ENCODE data around the gene PPT2.

Gene PPT2, protein sequence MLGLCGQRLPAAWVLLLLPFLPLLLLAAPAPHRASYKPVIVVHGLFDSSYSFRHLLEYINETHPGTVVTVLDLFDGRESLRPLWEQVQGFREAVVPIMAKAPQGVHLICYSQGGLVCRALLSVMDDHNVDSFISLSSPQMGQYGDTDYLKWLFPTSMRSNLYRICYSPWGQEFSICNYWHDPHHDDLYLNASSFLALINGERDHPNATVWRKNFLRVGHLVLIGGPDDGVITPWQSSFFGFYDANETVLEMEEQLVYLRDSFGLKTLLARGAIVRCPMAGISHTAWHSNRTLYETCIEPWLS

DNA sequence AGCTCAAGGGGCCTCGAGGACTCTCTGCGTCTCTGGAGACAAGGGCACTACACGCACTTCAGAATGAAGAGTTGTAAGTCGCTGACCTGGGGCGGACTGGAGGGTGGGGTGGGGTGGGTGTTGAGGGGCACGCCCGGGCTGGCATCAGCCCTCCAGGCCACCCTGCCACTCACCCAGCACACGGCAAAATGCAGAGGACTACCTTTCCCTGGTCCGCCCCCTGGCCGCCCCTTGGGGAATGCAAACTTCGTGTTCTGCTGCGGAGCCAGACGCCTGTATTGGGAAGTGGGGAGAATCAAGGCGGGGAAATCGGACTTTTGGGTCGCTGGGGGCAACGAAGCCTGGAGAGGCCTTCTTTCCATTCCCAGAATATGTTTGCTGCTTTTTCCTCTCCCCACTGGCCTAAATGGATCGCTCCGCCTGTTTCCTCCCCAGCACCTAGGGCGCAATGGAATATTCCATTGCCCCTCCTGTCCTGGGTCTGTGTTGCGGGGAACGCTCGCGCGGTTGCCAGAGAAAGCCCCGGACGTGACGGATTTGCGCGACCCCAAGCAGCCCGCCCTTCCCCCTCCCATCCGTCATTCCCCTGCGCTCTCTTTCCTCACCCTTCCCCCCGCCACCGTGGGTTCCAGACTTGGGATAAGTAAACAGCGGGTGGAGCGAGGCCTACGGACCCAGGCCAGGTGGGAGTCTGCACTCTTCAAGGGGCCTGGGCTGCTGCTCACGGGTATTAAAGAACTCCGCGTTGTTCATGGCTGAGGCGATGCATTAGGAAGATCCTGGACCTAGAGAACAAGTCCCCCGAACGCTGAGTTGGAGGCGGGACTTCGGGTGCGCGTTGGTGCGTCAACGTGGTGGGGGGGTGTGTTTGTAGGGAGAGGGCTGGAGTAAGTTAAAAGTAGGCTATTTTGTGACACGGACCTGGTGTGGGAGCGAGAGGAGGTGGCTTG, at the start of gene PPT2:
TSS of gene PPT2 (plus strand) at position 578 of the 950 bp plus-strand sequence. CDS start 454 bp downstream, outside the sequence.
- DNase-seq, result peak; percentile 78 to 83

DNA sequence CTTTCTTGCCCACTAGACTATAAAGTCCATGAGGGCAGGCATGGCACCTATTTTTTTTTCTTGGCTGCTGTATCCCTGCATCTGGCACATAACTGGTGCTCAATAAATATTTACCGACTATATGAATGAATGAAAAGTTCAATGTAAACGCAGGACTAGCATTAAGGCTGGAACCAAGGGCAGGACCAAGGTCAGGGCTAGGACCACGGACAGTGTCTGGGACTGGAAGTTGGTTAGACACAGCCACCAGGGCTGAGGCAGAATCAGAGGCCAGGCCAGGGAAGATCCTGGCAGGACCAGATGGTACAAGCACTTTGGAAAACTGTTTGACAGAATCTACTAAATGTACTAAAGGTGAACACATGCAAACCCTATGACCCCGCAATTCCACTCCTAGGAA, 48.5 kb upstream of the PPT2 start:
- no peak for DNase-seq

DNA sequence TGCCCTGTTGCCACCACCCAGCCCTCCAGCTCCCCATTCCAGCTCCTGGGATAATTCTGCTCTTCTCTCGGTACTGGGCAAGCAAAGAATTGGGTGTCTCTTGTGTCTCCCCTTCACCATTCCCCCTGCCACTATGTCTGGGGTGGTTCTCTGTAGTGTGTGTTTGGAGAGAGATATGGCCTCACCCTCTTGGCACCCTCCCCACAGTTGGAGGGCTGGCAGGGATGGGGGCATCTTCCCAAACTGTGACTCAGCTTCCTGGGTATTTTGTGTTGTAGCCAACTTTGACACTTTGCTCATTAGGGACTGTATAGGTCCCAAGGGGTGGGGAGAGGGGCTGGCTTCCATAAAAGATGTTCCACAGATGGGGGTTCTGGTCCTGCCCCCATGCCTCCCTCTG, 46.5 kb upstream of the PPT2 start:
- DNase-seq, result no peak

DNA sequence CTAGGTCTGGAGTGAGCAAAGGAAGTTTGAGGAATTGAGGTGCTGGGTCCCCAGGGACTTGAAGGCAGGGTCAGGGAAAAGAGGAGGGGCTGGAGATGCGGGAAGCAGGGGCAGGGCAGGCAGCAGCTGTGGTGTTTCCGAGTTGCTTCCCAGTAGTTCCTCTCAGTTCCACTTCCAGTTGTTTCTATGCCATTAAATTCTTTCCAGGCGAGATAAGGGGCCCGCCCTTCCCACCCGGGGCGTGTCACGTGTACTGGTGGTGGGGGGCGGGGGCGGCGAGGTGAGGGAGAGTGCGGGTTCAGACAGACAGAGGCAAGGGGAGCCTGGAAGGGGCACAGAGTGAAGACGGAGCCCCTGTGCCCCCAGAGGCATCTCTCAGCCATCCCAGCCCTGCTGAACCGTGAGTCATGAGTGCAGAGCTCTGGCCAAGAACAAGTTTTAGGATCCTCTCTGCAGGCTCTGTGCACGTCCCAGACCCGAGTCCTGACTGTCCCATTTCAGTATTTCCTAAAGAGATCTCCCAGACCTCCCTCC, 45.8 kb upstream of the PPT2 start:
- DNase-seq, result no peak

DNA sequence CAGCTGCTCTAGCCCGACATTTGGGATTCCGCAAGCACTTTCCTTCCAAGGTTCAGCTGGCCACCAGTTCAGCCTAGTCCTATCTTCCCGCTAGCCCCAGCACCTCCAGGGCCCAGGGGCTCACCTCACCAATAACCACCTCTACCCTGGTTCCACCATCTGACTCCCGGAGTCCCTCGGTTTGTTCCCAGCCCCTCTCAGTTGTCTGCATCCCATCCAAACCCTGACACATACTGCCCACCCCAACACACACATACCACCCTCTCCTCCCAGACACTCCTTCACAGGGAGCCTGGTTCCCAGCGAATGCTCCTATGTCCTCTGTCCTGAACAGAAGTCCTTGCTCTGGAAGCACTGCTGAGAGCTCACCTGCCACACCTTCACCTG, 45.2 kb upstream of the PPT2 start:
- DNase-seq, result no peak

DNA sequence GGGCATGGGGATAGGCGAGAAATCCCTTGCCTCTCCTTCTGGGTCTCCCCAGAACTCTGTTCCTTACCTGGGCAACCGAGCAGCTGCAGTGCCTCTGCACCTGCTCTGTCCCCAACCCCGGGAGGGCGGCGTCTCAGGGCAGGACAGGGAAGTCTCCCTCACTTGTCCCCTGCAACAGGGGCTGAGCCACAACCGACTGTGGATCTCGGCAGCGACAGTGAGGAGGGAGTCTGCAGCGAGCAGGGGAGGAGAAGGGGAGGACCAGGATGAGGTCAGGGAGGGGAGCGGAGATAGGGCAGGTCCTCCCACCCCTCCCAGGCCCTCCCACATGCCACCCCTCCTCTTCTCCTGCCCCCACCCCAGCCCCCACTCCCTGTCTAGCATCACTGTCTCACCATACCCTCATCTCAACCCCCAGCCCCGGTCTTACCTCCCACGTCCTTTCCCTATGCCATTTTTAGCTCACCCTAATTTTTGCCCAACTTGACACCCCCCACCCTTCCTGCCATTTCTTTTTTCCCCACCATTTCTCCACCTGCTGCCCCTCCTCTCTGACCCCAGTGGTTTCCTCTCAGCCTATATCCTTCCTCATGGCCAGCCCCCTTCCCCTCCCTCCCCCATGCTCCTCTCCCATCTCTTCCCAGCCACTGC, 44.7 kb upstream of the PPT2 start, which contains the start of gene TNXB:
TSS of gene TNXB (minus strand) at position 225 of the 651 bp plus-strand sequence. CDS start 11,140 bp downstream, outside the sequence.
- no peak for DNase-seq

DNA sequence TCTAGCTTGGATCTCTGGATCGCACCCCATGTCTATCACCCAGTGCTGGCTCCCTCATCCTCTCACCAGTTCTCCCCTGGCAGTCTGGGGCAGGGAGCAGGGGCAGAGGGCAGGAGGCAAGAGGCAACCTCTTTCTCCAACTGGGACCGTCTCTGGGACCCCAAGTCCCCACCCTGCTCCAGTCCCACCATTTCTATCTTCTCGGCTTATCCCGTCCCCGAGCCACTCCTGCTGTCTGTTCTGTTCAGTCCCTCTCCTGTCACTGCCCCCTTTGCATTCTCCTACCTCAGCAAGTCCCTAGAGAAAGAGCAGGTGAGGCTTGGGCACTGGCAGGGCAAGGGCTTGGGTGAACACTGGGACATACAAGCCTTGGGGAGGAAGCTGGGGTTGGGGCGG, 44.2 kb upstream of the PPT2 start:
- DNase-seq, result no peak

DNA sequence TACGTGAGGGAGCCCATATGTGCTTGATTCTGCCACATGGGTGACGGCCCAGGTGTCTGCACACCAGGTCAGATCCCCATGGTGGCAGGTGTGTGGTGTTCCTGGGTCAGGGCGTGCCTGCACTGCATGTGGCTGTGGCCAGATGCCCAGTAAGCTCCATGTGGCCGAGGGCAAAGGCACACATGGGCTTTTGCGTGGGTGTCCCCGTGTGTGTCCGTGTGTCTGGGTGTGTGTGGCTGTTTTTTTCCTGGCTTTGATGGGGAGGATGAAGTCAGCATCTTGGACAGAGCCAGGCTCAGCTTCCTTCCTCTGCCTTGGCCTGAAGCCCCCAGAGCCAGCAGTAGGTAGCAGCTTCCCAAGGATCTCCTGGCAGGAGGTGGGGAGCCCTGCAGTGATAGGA, 43.3 kb upstream of the PPT2 start:
- DNase-seq, result no peak

DNA sequence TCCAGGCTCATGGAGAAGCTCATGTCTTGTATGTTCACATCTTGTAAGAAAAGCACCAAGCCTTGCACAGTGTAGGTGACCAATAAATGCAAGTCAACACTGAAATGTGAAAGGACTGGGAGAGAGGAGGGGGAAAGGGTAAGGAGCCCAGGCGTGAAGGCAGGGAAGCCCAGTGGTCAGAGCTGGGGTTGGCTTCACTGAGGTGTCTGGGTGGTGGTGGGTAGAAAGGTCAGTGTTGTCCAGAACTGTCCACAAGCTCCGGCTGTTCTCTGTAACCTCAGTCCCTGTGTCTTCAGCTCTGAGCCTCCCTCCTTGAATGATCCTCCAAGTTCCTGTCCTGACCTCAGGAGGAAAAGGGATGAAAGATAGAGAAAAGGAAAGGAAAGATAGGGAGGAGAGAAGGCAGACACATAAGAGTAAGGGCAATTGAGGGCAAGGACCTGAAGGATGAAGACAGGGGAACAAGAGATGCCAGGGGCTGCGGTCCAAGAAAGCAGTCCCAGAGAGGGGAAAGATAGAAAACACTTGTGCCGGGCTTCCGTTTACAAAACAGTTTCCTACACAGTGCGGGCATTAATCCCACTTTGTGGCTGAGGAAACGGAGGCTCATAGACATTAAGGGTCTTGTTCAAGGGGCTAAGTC, 42.4 kb upstream of the PPT2 start:
- no peak for DNase-seq

DNA sequence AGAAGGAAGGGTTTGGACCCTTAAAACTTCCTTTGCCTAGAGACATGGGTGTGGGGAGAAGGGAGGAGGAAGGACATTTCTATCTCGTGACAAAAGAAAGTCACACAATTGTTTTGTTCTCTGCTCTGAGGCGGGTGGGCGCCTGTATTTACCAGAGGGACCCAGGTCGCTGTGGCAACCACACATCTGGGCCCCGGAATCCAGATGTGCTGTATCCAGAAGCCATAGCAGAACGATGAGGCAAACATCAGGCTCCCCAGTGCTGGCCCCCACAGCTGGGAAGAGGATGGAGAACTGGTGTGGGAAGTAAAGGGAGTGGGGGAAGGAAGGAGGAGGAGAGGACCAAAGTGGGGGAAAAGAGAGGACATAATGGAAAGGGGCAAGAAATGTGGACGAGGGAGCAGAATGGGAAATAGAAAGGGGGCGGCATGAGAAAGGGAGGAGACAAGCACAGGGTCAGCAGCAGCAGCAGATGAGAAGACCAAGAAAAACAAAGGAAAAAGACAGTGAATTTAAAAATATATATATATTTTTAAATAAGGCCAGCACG, 41.4 kb upstream of the PPT2 start:
- no peak for DNase-seq

DNA sequence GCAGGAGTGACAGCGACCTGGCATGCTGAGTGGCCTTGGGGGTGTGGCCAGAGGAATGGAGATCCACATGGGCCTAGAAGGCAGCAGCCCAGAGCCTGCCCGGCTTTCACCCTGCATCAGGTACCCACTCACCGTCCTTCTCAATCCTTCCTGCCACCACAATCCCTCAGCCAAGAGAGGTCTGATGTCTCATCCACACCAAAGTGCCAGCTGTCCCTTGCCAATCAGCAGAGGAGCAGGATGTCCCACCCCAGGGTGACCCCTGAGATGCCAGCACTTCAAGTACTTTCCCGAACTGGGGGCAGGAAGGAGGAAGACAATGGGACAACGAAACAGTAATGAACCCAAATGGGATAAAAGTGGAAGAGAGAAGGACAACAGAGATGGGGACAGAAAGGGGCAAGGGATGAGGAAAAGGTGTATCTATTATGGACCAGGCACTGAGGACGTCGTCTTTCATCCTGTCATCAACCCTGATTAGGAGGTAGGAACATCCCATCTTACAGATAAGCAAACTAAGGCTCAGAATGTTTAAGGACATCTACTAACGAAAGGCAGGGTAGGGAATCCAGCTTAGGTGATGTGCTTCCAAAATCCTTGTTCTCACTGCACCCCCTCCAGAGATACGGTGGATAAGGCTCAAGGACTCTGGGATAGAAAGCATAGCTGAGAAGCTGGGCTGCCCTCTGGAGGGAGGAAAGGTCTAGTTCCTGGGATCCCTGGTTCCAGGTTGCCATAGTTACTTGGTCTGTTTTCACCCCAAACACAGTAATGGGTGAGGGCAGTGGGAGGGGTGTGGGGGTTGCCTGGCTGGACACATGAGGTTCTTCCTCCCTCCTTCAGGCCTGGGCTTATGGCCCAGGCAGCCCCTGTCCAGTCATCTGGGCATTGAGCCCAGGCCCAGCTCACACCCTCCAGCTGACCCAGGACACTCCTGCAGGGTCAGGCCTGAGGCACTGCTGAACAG, 40.3 kb upstream of the PPT2 start:
- no peak for DNase-seq

DNA sequence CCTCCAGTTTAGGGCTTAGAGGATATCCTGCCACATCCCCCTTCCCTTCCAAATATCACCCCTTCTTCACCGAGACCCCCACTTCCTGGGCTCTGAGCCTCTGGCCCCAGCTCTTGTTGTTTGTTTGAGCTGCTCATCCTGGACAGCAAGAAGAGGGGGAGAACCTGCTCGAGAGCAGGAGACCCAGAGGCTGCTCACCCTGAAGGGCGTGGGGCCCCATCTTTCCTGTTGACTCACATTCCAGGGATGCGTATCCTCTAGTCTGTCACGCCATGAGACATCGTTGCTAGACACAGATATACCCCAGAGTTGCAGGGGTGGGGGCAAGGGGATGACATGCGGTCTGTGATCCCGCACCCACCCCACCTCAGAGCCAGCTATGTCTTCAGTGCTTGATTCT, 39.1 kb upstream of the PPT2 start:
- no peak for DNase-seq

DNA sequence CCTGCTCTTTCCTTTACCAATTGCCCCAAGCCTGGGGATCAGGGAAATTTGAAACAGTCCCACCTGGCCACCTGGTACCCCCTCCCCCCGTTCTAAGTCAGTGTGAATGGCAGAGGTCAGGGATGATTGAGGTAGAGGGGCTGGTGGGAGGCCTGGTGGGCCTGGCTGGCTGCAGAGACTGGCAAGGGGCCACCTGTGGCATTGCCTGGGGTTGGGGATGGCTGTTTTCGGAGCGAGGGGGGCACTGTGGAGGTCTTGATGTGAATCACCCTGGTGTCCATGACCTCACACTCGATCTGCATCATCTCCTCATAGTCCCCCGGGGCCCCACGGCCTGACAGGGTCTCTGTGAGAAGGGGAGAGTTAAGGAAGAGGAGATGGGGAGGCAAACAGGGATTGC, 38.3 kb upstream of the PPT2 start:
- no peak for DNase-seq

DNA sequence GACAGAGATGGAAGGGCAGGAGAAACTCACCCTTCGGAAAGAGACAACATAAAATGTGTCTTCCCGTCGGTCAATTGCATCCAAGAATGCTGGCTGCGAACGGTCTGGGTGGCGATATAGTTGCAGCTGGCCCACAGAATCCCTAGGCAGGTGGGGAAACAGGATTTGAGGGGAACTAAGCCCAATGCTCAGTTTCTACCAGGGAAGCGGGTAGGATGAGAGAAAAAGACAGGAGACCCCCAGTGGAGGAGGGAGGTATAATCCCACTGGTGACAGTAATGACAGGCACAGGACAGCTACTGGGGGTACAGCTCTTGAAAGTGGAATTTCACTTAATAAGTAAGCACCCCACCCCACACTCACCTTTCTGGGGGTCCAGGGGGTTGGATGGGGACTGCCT, 37.3 kb upstream of the PPT2 start:
- DNase-seq, result no peak

DNA sequence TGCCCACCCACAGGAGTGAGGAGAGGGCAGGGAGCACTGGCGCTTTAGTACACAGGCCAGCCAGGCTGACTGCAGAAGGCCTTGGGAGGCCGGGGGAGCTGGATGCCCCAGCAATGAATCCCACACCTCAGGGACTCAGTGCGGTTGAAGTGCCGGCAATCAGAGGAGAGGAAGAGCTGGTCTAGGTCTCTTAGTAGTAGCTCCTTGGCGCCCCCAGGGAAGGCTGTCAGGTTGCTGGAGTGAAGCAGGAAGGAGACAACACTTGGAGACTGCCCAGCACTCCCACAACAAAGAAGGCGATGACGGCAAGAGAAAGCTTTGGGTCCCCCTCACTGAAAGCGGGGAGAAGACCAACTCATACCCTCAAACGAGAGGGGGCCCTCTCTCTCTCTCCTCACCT, 36.5 kb upstream of the PPT2 start:
- no peak for DNase-seq

DNA sequence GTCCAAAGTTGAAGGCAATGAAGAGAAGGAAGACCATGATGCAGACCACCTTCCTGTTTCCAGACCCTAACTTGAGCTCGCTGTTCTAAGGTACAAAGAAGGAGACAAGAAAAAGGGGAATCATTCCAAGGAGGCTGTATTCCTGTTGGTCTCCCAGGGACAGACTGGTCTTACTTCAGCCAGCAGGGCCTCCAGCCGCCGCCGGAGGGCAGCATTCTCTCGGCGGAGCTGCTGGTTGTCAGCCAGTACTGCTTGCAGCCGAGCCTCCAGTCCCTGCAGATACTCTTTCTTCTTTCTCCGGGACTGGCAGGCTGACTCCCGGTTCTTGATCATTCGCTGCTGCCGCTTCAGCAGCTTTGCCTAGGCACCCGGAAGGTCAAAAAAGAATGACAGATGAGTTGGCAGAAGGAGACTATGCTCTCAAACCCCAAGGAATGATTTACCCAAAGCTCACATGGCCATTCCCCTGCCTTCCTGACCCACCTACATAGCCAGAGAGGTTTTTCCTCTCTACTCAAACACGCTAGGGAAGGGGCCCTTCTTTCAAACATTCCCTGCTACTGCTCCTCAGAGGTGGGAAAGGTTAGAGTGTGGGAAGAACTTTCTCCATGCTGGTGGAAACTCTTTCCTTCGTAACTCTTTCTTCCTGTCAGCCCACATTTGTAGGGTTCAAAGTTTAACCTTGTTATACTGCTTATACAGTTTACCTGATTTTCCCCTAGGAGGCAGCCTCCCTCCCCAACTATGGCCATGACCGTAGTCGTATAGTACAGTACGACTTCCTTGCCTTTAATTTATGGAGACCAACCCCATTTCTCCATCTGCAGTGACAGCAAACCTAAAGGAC, 34.9 kb upstream of the PPT2 start:
- peak; percentile 72 to 78 for DNase-seq

DNA sequence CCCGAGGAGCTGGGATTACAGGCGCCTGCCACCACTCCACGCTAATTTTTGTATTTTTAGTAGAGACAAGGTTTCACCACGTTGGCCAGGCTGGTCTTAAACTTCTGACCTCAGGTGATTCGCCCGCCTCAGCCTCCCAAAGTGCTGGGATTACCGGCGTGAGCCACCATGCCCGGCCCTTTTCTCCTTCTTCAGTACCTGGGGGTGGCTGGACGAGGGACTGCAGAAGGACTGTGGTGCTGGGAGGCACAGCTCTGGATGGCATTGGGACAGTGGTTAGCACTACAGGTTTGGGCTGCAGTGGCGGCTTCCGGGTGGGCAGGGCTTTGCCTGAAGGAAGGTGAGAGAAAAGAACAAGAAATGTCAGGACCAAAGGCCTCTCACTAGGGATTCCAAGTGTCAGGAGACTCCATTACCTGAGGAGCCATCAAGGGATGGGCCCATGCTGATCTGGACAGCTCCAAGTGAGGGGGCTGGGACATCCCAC, 33.3 kb upstream of the PPT2 start:
- DNase-seq, result no peak

DNA sequence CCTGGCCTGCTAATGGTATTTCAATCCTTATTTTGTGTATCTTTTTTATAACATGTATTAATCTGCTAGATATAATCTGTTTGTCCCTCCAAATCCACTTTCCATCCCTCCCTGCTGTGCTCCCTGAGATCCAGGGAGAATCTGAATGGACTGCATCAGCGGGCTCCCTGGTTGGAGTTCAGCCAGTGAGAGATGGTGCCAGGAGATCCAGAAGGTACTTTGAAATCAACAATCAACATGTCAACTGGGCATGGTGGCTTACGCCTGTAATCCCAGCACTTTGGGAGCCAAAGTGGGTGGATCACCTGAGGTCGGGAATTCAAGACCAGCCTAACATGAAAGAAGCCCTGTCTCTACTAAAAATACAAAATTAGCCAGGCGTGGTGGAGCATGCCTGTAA, 30.3 kb upstream of the PPT2 start:
- no peak for DNase-seq

DNA sequence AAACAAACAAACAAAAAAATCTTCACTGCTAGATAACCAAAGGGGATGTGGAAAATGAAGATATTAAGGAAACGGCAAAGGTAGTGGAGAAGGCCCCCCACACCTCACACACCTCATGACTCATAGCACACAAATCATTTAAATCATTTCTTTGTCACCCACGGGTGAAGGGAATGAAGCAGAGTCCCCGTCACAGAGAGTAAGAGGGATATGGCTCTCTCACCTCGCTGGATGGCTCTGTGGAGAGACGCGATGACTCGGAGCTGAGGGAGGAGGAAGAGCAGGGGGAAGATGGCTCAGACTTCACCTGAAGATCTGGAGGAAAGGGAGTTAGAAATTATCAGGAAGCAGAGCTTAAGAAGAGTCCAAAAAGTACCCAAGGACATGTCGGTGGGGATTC, 27.1 kb upstream of the PPT2 start:
- DNase-seq, result peak in 1 of 2 experiments; percentile 14

DNA sequence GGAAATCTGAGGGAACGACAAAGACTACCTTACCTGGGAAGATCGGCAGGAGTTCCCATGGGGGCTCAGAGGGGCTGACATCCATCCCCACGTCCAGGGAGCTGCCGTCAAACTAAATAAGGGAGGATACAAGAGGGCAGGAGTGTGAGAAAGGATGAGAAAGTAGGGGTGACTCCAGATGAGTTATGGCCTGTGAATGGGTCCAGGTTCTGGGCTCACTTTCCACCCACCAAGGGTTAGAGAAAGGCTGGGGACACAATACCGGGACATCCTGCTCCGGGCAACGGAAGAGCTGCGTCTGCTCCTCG, 26.6 kb upstream of the PPT2 start:
- no peak for DNase-seq

Measured in activated CD4-positive, alpha-beta T cell treated with anti-CD3 and anti-CD28 coated beads, Interleukin-2, amount 50 U/mL, for 48 hours (primary cell).